Parathyroid adenoma (tissue), 2 donors: ENCODE results near the gene CPNE4.

ENCODE experiments used
- H2AFZ ChIP-seq: fragments of 300-600 bp; sonication (generic); one replicate; pipeline ENCODE4 v1.7.0; 2017; ENCODE audit warnings: antibody characterized with exemption, mild to moderate bottlenecking
- H3K27ac ChIP-seq: fragments of 300-600 bp; sonication (generic); one replicate; pipeline ENCODE4 v1.7.0; 2017
- H3K27me3 ChIP-seq: fragments of 300-600 bp; sonication (generic); one replicate; pipeline ENCODE4 v1.7.0; 2017; ENCODE audit warnings: low read length; ENCODE audit not compliant: control insufficient read depth, insufficient read depth
- H3K36me3 ChIP-seq: fragments of 300-600 bp; sonication (generic); one replicate; pipeline ENCODE4 v1.7.0; 2017; ENCODE audit warnings: low read length; ENCODE audit not compliant: control insufficient read depth, insufficient read depth
- H3K4me1 ChIP-seq: fragments of 300-600 bp; sonication (generic); one replicate; pipeline ENCODE4 v1.7.0; 2017; ENCODE audit warnings: control low read depth
- H3K4me2 ChIP-seq: fragments of 300-600 bp; sonication (generic); one replicate; pipeline ENCODE4 v1.7.0; 2017; ENCODE audit warnings: low read length
- H3K4me3 ChIP-seq: fragments of 300-600 bp; sonication (generic); one replicate; pipeline ENCODE4 v1.7.0; 2017; ENCODE audit warnings: low read depth, low read length
- H3K79me2 ChIP-seq: fragments of 300-600 bp; sonication (generic); one replicate; pipeline ENCODE4 v1.7.0; 2017; ENCODE audit warnings: control low read depth
- H3K9ac ChIP-seq: fragments of 300-600 bp; sonication (generic); one replicate; pipeline ENCODE4 v1.7.0; 2017; ENCODE audit warnings: mild to moderate bottlenecking
- H3K9me3 ChIP-seq: fragments of 300-600 bp; sonication (generic); one replicate; pipeline ENCODE4 v1.7.0; 2017; ENCODE audit warnings: low read length; ENCODE audit not compliant: control insufficient read depth
- TF ChIP-seq, protein P1 (sequence below): fragments of 300-600 bp; sonication (generic); IDR thresholded peaks from one replicate; pipeline ENCODE4 v1.7.0; 2017; ENCODE audit warnings: antibody characterized with exemption, mild to moderate bottlenecking
- donor health status: primary hyperparathyroidism.

CPNE4 gene

DNA sequence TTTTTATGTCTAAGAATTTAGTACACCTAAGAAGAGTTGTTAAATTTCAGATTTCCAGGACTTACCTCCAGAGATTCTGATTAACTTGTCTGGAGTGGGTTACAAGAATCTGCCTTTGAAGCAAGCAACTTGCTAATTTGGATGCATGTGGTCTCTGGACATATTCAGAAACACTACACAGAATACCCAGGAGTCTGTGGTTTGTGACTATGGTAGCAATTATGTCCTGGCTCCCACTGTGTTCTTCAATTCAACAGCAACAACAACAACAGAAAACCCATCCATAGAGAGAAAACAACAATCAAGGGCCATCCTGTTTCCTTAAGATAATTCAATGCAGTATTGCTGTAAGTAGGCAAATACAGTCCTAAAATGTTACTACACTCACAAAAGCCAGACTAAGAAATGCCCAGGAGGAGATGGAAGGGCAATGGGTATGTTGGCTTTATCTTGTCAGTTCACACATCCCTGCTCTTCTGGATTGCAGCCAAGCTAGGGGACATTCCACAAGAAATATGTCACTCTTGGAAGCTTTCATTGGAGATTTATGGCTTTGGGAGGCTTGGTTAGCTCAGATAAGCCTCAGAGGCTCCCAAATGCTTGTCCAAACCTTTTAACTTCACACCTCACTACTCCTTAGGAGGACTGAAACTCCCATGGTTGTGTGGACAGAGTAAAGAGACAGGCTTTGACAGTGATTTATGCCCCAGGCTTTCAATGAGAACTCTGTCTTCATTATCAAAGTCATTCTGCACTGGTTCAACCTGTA lies 432.6 kb downstream of the CPNE4 start:
- no peak overlapping the region for H3K4me3 ChIP-seq
- H3K4me2 ChIP-seq, result no peak overlapping the region
- TF ChIP-seq, protein P1, sequence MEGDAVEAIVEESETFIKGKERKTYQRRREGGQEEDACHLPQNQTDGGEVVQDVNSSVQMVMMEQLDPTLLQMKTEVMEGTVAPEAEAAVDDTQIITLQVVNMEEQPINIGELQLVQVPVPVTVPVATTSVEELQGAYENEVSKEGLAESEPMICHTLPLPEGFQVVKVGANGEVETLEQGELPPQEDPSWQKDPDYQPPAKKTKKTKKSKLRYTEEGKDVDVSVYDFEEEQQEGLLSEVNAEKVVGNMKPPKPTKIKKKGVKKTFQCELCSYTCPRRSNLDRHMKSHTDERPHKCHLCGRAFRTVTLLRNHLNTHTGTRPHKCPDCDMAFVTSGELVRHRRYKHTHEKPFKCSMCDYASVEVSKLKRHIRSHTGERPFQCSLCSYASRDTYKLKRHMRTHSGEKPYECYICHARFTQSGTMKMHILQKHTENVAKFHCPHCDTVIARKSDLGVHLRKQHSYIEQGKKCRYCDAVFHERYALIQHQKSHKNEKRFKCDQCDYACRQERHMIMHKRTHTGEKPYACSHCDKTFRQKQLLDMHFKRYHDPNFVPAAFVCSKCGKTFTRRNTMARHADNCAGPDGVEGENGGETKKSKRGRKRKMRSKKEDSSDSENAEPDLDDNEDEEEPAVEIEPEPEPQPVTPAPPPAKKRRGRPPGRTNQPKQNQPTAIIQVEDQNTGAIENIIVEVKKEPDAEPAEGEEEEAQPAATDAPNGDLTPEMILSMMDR, result no peak
- no peaks in the 10 kb centered on the region for H3K9me3 ChIP-seq
- no peak overlapping the region for H2AFZ ChIP-seq
- no peaks in the 10 kb centered on the region for H3K4me1 ChIP-seq
- no peak overlapping the region for H3K27ac ChIP-seq
- H3K27me3 ChIP-seq, result no peaks in the 10 kb centered on the region
- H3K9ac ChIP-seq, result no peak overlapping the region
- H3K79me2 ChIP-seq, result no peaks in the 10 kb centered on the region
- no peaks in the 10 kb centered on the region for H3K36me3 ChIP-seq

DNA sequence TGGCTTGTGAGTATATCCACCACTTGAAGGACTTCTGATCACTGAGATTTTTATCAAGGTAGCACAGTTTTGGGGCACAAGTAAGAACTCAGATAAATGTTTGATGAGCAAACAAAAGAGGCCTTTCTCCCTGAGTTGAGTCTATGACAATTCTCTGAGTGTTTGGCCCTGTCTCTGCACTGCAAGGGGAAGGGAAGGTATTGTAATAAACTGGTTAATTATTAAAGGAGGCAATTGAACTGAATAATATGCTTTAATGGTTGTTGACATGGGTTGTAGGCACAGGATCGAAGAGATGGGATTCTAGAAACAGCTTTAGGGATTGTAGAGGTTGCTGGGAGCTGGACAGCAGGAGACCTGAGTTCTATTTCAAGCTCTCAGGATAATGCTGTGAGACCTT lies 437.0 kb downstream of the CPNE4 start:
- Histone ChIP-seq H3K4me3 (no peak overlapping the region), H2AFZ (no peak overlapping the region), H3K9me3 (no peaks in the 10 kb centered on the region), H3K36me3 (no peaks in the 10 kb centered on the region), H3K9ac (no peak overlapping the region), H3K4me1 (no peaks in the 10 kb centered on the region), H3K27me3 (no peaks in the 10 kb centered on the region), H3K4me2 (no peak overlapping the region), H3K79me2 (no peaks in the 10 kb centered on the region), H3K27ac (no peak overlapping the region)
- TF ChIP-seq, protein P1, result no peak

DNA sequence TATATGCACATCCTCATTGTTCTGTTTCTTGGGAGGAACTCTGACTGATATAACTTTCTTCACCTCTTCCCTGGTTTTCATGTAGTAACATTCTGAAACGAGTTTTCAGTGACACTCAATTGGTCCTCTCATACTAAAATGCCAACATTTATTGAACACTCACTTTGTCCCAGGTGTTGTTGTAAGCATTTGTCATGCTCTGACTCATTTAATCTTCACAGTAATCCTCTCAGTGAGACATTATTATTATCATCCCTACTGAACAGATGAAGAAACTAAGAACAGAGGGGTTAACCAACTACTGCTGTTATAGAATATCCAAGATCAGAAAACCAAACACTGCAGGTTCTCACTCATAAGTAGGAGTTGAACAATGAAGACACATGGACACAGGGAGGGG lies 437.9 kb downstream of the CPNE4 start:
- TF ChIP-seq, protein P1, result no peak
- no peaks in the 10 kb centered on the region for H3K27me3 ChIP-seq
- no peaks in the 10 kb centered on the region for H3K4me1 ChIP-seq

DNA sequence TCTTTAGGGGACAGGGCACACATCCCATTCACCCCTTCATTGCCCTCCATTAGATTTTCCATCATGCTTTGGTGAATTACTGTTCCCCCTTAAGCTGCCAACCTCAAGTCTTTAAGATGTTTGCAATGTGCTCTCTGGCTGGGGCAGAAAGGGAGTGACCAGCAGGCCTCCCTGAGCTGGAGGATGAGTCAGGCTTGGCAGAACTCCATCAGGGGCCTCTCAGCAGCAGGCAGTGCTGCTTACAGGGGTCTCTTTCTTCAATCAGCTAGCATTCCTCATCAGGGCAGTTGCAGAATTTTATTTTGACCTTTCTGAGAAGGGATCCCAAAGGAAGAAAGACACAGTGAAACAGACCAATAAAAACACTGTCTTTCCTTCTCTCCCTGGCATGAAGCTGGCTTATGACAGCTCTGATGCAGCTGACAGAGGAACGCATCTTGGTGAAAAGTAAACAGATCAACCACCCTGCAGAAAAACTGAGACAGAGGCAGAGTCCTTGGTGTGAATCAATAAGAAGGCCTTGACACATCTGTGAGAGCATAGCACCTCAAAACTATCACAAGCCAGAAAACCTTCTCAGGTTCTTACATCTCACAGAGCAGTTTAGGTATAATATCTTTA lies 443.3 kb downstream of the CPNE4 start:
- H3K27me3 ChIP-seq, result no peaks in the 10 kb centered on the region
- H3K79me2 ChIP-seq, result no peaks in the 10 kb centered on the region
- H3K4me3 ChIP-seq, result no peak overlapping the region
- H3K4me2 ChIP-seq, result no peak overlapping the region
- no peaks in the 10 kb centered on the region for H3K36me3 ChIP-seq
- H3K27ac ChIP-seq, result no peak overlapping the region
- H2AFZ ChIP-seq, result no peak overlapping the region
- TF ChIP-seq, protein P1, result no peak
- H3K9ac ChIP-seq, result no peak overlapping the region
- H3K4me1 ChIP-seq, result no peaks in the 10 kb centered on the region
- H3K9me3 ChIP-seq, result no peaks in the 10 kb centered on the region

More for the DNA sequence above, 437.9 kb downstream of the CPNE4 start:
- Histone ChIP-seq H3K9ac (no peak overlapping the region), H3K4me3 (no peak overlapping the region), H3K9me3 (no peaks in the 10 kb centered on the region), H3K36me3 (no peaks in the 10 kb centered on the region), H3K79me2 (no peaks in the 10 kb centered on the region), H2AFZ (no peak overlapping the region), H3K27ac (no peak overlapping the region), H3K4me2 (no peak overlapping the region)
